ENCODE measurements around the gene KLK14. TPM values are rescaled to one million over a fixed set of nuclear protein-coding genes. Genes with fewer than 3 reads are reported as not detected.

KLK14 gene
- total RNA-seq, 4 donors from 2014 or later, result 0.82 TPM; not detected in 3

DNA sequence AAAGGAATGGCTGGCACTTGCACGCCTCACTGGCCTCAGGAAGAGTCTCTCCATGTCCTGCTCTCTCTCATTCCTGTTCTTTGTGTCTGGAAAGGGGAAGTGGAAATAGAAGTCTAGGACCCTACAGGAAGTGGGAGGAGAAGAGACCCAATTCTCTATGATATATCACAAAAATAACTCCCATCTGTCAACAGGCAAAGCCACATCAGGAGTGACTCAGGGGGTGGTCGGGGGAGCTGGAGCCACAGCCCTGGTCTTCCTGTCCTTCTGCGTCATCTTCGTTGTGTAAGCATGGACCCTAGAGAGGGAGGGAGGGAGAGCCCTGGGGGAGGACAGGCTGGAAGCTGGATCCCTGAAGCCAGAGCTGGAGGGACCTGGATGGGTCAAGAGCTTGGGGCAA is 45.1 kb upstream of the KLK14 start:
- peak; percentile 28 for DNase-seq
- peaks cover 5% of the 10 kb centered on the region for H3K27me3 ChIP-seq
- no peaks in the 10 kb centered on the region for H3K36me3 ChIP-seq
- in situ Hi-C loops (cut with MboI; ENCODE audit: low pct_ligation_motif_present in 1 of 4, low pct_unique_long_range_greater_than_20kb in 1 of 4, low sequenced_read_pairs in 3 of 4), result no loop called here
- no peaks in the 10 kb centered on the region for H3K9me3 ChIP-seq
- 56 to 94% methylated on average over 1 to 4 of the region's 4 CpGs for WGBS, 2 donors (ENCODE audit: low coverage in 1 of 2)
- peak overlapping the region in 3 of 4 donors; percentile 28 to 33 (median 32) for H3K27ac ChIP-seq
- peaks cover 0 to 11% (median 5%) of the 10 kb centered on the region in 4 donors for H3K4me1 ChIP-seq
- no peak overlapping the region for H3K4me3 ChIP-seq
- intact Hi-C loops (cut with DNase I; ENCODE audit: low total_unique reads), result no loop called here
- TF ChIP-seq, protein P1, sequence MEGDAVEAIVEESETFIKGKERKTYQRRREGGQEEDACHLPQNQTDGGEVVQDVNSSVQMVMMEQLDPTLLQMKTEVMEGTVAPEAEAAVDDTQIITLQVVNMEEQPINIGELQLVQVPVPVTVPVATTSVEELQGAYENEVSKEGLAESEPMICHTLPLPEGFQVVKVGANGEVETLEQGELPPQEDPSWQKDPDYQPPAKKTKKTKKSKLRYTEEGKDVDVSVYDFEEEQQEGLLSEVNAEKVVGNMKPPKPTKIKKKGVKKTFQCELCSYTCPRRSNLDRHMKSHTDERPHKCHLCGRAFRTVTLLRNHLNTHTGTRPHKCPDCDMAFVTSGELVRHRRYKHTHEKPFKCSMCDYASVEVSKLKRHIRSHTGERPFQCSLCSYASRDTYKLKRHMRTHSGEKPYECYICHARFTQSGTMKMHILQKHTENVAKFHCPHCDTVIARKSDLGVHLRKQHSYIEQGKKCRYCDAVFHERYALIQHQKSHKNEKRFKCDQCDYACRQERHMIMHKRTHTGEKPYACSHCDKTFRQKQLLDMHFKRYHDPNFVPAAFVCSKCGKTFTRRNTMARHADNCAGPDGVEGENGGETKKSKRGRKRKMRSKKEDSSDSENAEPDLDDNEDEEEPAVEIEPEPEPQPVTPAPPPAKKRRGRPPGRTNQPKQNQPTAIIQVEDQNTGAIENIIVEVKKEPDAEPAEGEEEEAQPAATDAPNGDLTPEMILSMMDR (IDR thresholded peaks at IDR 0.05), result no peak
- peak in 2 of 3 donors; percentile 27 to 67 for TF ChIP-seq POLR2AphosphoS5 (IDR thresholded peaks at IDR 0.05)
- TF ChIP-seq POLR2A (IDR thresholded peaks at IDR 0.05), result peak; percentile 46
- no peak for TF ChIP-seq EP300 (IDR thresholded peaks at IDR 0.05; ENCODE audit: low read depth)

DNA sequence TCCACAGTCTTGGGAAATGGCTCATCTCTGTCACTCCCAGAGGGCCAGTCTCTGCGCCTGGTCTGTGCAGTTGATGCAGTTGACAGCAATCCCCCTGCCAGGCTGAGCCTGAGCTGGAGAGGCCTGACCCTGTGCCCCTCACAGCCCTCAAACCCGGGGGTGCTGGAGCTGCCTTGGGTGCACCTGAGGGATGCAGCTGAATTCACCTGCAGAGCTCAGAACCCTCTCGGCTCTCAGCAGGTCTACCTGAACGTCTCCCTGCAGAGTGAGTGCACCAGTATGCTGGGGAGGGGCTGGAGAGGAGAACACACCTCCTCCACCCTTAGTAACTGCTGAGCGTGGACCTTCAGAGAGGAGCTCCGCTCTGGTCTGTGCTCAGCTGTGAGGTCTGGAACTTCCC is 44.3 kb upstream of the KLK14 start:
- no peak for DNase-seq
- Histone ChIP-seq H3K4me3 (peak overlapping the region in 1 of 4 donors; percentile 12), H3K27ac (peak overlapping the region in 3 of 4 donors; percentile 10 to 41 (median 20))

DNA sequence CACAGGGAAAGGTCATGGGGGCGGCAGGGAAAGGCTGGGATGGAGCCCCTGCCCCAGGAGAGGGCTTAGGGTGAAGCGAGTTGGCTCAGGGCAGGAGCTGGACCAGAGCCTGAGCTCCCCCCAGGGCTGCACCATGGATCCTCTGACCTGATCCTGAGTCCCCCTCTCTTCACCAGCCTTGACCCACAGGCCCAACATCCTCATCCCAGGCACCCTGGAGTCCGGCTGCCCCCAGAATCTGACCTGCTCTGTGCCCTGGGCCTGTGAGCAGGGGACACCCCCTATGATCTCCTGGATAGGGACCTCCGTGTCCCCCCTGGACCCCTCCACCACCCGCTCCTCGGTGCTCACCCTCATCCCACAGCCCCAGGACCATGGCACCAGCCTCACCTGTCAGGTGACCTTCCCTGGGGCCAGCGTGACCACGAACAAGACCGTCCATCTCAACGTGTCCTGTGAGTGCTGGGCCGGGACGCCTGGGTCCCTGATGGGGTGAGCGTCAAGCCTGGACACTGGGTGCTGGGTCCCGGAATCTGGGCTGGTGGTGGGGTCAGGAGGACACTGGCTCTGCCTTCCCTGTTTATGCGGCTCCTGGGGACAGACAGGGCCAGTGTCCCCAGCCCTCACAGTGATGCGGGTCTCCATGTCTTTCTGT is 42.9 kb upstream of the KLK14 start:
- Histone ChIP-seq H3K27ac (peak overlapping the region; percentile 39 to 53 (median 44)), H3K9me3 (no peaks in the 10 kb centered on the region), H3K36me3 (no peaks in the 10 kb centered on the region), H3K27me3 (peaks cover 5% of the 10 kb centered on the region), H3K4me1 (peaks cover 0 to 11% (median 5%) of the 10 kb centered on the region in 4 donors), H3K4me3 (peak overlapping the region in 1 of 4 donors; percentile 2)
- TF ChIP-seq POLR2AphosphoS5 (IDR thresholded peaks at IDR 0.05) (no peak), POLR2A (IDR thresholded peaks at IDR 0.05) (no peak), EP300 (IDR thresholded peaks at IDR 0.05; ENCODE audit: low read depth) (no peak)
- TF ChIP-seq, protein P1 (IDR thresholded peaks at IDR 0.05), result no peak
- in situ Hi-C loops (cut with MboI; ENCODE audit: low pct_ligation_motif_present in 1 of 4, low pct_unique_long_range_greater_than_20kb in 1 of 4, low sequenced_read_pairs in 3 of 4), result no loop called here
- no peak for DNase-seq
- WGBS, 2 donors (ENCODE audit: low coverage in 1 of 2), result 33 to 93% methylated on average over 1 to 14 of the region's 16 CpGs
- intact Hi-C loops (cut with DNase I; ENCODE audit: low total_unique reads), result no loop called here

More for the DNA sequence above, 44.3 kb upstream of the KLK14 start:
- WGBS, 2 donors (ENCODE audit: low coverage in 1 of 2), result 73% methylated on average over 6 of the region's 6 CpGs; no CpG with 5 or more reads in 1 of the 2 donors
- in situ Hi-C loops (cut with MboI; ENCODE audit: low pct_ligation_motif_present in 1 of 4, low pct_unique_long_range_greater_than_20kb in 1 of 4, low sequenced_read_pairs in 3 of 4), result no loop called here
- intact Hi-C loops (cut with DNase I; ENCODE audit: low total_unique reads), result no loop called here
- peaks cover 0 to 11% (median 5%) of the 10 kb centered on the region in 4 donors for H3K4me1 ChIP-seq
- no peaks in the 10 kb centered on the region for H3K36me3 ChIP-seq
- no peaks in the 10 kb centered on the region for H3K9me3 ChIP-seq
- TF ChIP-seq, protein P1 (IDR thresholded peaks at IDR 0.05), result no peak
- TF ChIP-seq POLR2AphosphoS5 (IDR thresholded peaks at IDR 0.05) (no peak), POLR2A (IDR thresholded peaks at IDR 0.05) (no peak), EP300 (IDR thresholded peaks at IDR 0.05; ENCODE audit: low read depth) (no peak)
- H3K27me3 ChIP-seq, result peaks cover 5% of the 10 kb centered on the region

DNA sequence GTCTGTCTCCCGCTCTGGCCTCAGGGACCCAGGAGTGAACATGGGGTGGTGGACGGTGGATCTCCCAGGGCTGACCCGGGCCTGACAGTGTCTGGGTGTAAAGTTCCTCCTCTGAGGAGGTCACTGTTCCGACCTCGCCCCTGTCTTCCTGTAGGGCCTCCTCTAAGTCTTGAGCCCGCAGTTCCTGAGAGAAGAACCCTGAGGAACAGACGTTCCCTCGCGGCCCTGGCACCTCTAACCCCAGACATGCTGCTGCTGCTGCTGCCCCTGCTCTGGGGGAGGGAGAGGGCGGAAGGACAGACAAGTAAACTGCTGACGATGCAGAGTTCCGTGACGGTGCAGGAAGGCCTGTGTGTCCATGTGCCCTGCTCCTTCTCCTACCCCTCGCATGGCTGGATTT is 42.0 kb upstream of the KLK14 start, which contains the start of gene SIGLEC9:
TSS of gene SIGLEC9 (plus strand) at position 178 of the 400 bp plus-strand sequence. CDS start at position 247, 69 bp downstream.
- H3K9me3 ChIP-seq, result no peaks in the 10 kb centered on the region
- intact Hi-C loops (cut with DNase I; ENCODE audit: low total_unique reads), result no loop called here
- WGBS, 2 donors (ENCODE audit: low coverage in 1 of 2), result 72% methylated on average over 14 of the region's 14 CpGs; no CpG with 5 or more reads in 1 of the 2 donors
- TF ChIP-seq EP300 (IDR thresholded peaks at IDR 0.05; ENCODE audit: low read depth) (no peak), POLR2AphosphoS5 (IDR thresholded peaks at IDR 0.05) (peak in 1 of 3 donors; percentile 36), POLR2A (IDR thresholded peaks at IDR 0.05) (peak; percentile 44)
- TF ChIP-seq, protein P1 (IDR thresholded peaks at IDR 0.05), result no peak
- H3K36me3 ChIP-seq, result no peaks in the 10 kb centered on the region
- H3K27me3 ChIP-seq, result peaks cover 5% of the 10 kb centered on the region
- in situ Hi-C loops (cut with MboI; ENCODE audit: low pct_ligation_motif_present in 1 of 4, low pct_unique_long_range_greater_than_20kb in 1 of 4, low sequenced_read_pairs in 3 of 4), result no loop called here
- peak; percentile 35 for DNase-seq
- peak within 1 kb of the TSS in 1 of 4 donors; percentile 2 for H3K4me3 ChIP-seq
- H3K4me1 ChIP-seq, result peaks cover 0 to 11% (median 5%) of the 10 kb centered on the region in 4 donors
- H3K27ac ChIP-seq, result peak within 1 kb of the TSS; percentile 39 to 53 (median 46)
